ENCODE data around the gene PLTP.

- TF ChIP-seq YY1 (IDR thresholded peaks at IDR 0.05; ENCODE audit: low read depth): no peak
- TF ChIP-seq RAD21 (IDR thresholded peaks at IDR 0.05; ENCODE audit: low read depth): no peak
- no peak for TF ChIP-seq CEBPB (IDR thresholded peaks at IDR 0.05)
- no peak for TF ChIP-seq EP300 (IDR thresholded peaks at IDR 0.05; ENCODE audit: borderline replicate concordance)
- TF ChIP-seq MAX (IDR thresholded peaks at IDR 0.05): no peak
- TF ChIP-seq EGR1 (IDR thresholded peaks at IDR 0.05): no peak
- TF ChIP-seq REST (IDR thresholded peaks at IDR 0.05; ENCODE audit: low read depth): no peak
- no peak for TF ChIP-seq ZBTB7A (IDR thresholded peaks at IDR 0.05; ENCODE audit: low read depth)
These were observed 37.0 kb upstream of the PLTP start for GRCh38 chr20:45948742-45949541.
